ENCODE results near the gene CMIP.
"Not testable (repeated sequence)": the region's sequence is repeated elsewhere in the genome, so short reads cannot be mapped to it uniquely, and the experiment has no call there.

Gene CMIP

GRCh38 chr16:81733295-81733694 lies 288.7 kb downstream of the CMIP start:
- TF ChIP-seq CTCF (IDR thresholded peaks at IDR 0.05; ENCODE audit: insufficient read depth, low read depth, low read length, missing control alignments): no peak
- no peak overlapping the region for H3K4me3 ChIP-seq (ENCODE audit: low read depth, low read length)
- DNase-seq (ENCODE audit: low read depth): no peak

- TF ChIP-seq CTCF (IDR thresholded peaks at IDR 0.05; ENCODE audit: insufficient read depth, low read depth, low read length, missing control alignments): no peak
- DNase-seq (ENCODE audit: low read depth): no peak
- H3K4me3 ChIP-seq (ENCODE audit: low read depth, low read length): no peak overlapping the region
Measured at GRCh38 chr16:81734632-81735434, 290.2 kb downstream of the CMIP start.

GRCh38 chr16:81737885-81738536 lies 293.4 kb downstream of the CMIP start:
- H3K4me3 ChIP-seq (ENCODE audit: low read depth, low read length): peak overlapping the region; percentile 54
- peak; percentile 94 for DNase-seq (ENCODE audit: low read depth)
- peak; percentile 88 for TF ChIP-seq CTCF (IDR thresholded peaks at IDR 0.05; ENCODE audit: insufficient read depth, low read depth, low read length, missing control alignments)

- TF ChIP-seq CTCF (IDR thresholded peaks at IDR 0.05; ENCODE audit: insufficient read depth, low read depth, low read length, missing control alignments): no peak
- H3K4me3 ChIP-seq (ENCODE audit: low read depth, low read length): peak overlapping the region; percentile 54
- DNase-seq (ENCODE audit: low read depth): peak; percentile 76
Measured at GRCh38 chr16:81738783-81739496, 294.3 kb downstream of the CMIP start.

GRCh38 chr16:81739503-81739902 lies 294.9 kb downstream of the CMIP start:
- DNase-seq (ENCODE audit: low read depth): peak; percentile 44
- TF ChIP-seq CTCF (IDR thresholded peaks at IDR 0.05; ENCODE audit: insufficient read depth, low read depth, low read length, missing control alignments): no peak
- H3K4me3 ChIP-seq (ENCODE audit: low read depth, low read length): peak overlapping the region; percentile 54

GRCh38 chr16:81740169-81740568 lies 295.6 kb downstream of the CMIP start:
- no peak for TF ChIP-seq CTCF (IDR thresholded peaks at IDR 0.05; ENCODE audit: insufficient read depth, low read depth, low read length, missing control alignments)
- peak overlapping the region; percentile 54 for H3K4me3 ChIP-seq (ENCODE audit: low read depth, low read length)
- peak; percentile 90 for DNase-seq (ENCODE audit: low read depth)

- DNase-seq (ENCODE audit: low read depth); H3K4me3 ChIP-seq (ENCODE audit: low read depth, low read length): not testable (repeated sequence)
Measured at GRCh38 chr16:81741430-81741770, 296.8 kb downstream of the CMIP start.

Measured in GM12865 (cell line).